Measurements from ENCODE around the gene SLC12A6.

The SLC12A6 gene

GRCh38 chr15:34329006-34329405 is 8.6 kb downstream of the SLC12A6 start:
- no peaks in the 10 kb centered on the region for H3K27me3 Mint-ChIP-seq (ENCODE audit: low read depth)
- H3K4me3 Mint-ChIP-seq: no peak overlapping the region
- H3K36me3 Mint-ChIP-seq (ENCODE audit: low read depth): no peaks in the 10 kb centered on the region
- TF ChIP-seq, protein P1, sequence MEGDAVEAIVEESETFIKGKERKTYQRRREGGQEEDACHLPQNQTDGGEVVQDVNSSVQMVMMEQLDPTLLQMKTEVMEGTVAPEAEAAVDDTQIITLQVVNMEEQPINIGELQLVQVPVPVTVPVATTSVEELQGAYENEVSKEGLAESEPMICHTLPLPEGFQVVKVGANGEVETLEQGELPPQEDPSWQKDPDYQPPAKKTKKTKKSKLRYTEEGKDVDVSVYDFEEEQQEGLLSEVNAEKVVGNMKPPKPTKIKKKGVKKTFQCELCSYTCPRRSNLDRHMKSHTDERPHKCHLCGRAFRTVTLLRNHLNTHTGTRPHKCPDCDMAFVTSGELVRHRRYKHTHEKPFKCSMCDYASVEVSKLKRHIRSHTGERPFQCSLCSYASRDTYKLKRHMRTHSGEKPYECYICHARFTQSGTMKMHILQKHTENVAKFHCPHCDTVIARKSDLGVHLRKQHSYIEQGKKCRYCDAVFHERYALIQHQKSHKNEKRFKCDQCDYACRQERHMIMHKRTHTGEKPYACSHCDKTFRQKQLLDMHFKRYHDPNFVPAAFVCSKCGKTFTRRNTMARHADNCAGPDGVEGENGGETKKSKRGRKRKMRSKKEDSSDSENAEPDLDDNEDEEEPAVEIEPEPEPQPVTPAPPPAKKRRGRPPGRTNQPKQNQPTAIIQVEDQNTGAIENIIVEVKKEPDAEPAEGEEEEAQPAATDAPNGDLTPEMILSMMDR (IDR thresholded peaks at IDR 0.05; ENCODE audit: unreplicated experiment in 3 of 3): no peak
- no peaks in the 10 kb centered on the region for H3K9me3 Mint-ChIP-seq
- H3K27ac Mint-ChIP-seq: no peak overlapping the region
- H3K4me1 Mint-ChIP-seq: peaks cover 1% of the 10 kb centered on the region

GRCh38 chr15:34327906-34328305 is 9.7 kb downstream of the SLC12A6 start:
- peaks cover 1% of the 10 kb centered on the region for H3K9me3 Mint-ChIP-seq
- no peaks in the 10 kb centered on the region for H3K4me1 Mint-ChIP-seq
- H3K27ac Mint-ChIP-seq: no peak overlapping the region

GRCh38 chr15:34325368-34325767 is 12.2 kb downstream of the SLC12A6 start:
- no peaks in the 10 kb centered on the region for H3K27me3 Mint-ChIP-seq (ENCODE audit: low read depth)
- peaks cover 2% of the 10 kb centered on the region for H3K9me3 Mint-ChIP-seq
- no peaks in the 10 kb centered on the region for H3K36me3 Mint-ChIP-seq (ENCODE audit: low read depth)
- H3K27ac Mint-ChIP-seq: no peak overlapping the region
- no peak overlapping the region for H3K4me3 Mint-ChIP-seq
- TF ChIP-seq, protein P1 (IDR thresholded peaks at IDR 0.05; ENCODE audit: unreplicated experiment in 3 of 3): no peak
- H3K4me1 Mint-ChIP-seq: no peaks in the 10 kb centered on the region

More at GRCh38 chr15:34327906-34328305, 9.7 kb downstream of the SLC12A6 start:
- H3K4me3 Mint-ChIP-seq: no peak overlapping the region
- TF ChIP-seq, protein P1 (IDR thresholded peaks at IDR 0.05; ENCODE audit: unreplicated experiment in 3 of 3): no peak
- no peaks in the 10 kb centered on the region for H3K27me3 Mint-ChIP-seq (ENCODE audit: low read depth)
- no peaks in the 10 kb centered on the region for H3K36me3 Mint-ChIP-seq (ENCODE audit: low read depth)

GRCh38 chr15:34324933-34325332 is 12.6 kb downstream of the SLC12A6 start:
- H3K4me1 Mint-ChIP-seq: no peaks in the 10 kb centered on the region
- H3K27me3 Mint-ChIP-seq (ENCODE audit: low read depth): no peaks in the 10 kb centered on the region
- H3K4me3 Mint-ChIP-seq: no peak overlapping the region
- H3K9me3 Mint-ChIP-seq: peaks cover 2% of the 10 kb centered on the region
- TF ChIP-seq, protein P1 (IDR thresholded peaks at IDR 0.05; ENCODE audit: unreplicated experiment in 3 of 3): no peak
- no peak overlapping the region for H3K27ac Mint-ChIP-seq
- H3K36me3 Mint-ChIP-seq (ENCODE audit: low read depth): no peaks in the 10 kb centered on the region

DNA sequence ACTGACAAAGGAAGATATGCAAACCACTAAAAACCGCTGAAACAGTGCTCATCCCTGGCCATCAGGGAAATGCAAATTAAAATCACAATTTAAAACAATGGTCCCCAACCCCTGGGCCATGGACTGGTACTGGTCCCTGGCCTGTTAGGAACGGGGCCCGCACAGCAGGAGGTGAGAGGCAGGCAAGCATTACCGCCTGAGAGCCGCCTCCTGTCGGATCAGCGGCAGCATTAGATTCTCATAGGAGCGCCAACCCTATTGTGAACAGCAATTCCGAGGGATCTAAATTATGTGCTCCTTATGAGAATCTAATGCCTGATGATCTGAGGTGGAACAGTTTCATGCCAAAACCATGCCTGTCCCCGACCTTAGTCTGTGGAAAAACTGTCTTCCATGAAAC is 14.4 kb downstream of the SLC12A6 start:
- TF ChIP-seq, protein P1 (IDR thresholded peaks at IDR 0.05; ENCODE audit: unreplicated experiment in 3 of 3): no peak
- Mint-ChIP-seq H3K4me1 (peaks cover 7% of the 10 kb centered on the region), H3K27me3 (ENCODE audit: low read depth) (no peaks in the 10 kb centered on the region), H3K36me3 (ENCODE audit: low read depth) (no peaks in the 10 kb centered on the region), H3K9me3 (peaks cover 2% of the 10 kb centered on the region), H3K27ac (no peak overlapping the region), H3K4me3 (no peak overlapping the region)

- Mint-ChIP-seq H3K4me3 (peak overlapping the region; percentile 81 to 87 (median 85)), H3K27ac (peak overlapping the region; percentile 61 to 90 (median 89)), H3K4me1 (peaks cover 11% of the 10 kb centered on the region), H3K9me3 (peaks cover 2% of the 10 kb centered on the region), H3K27me3 (ENCODE audit: low read depth) (no peaks in the 10 kb centered on the region), H3K36me3 (ENCODE audit: low read depth) (no peaks in the 10 kb centered on the region)
- TF ChIP-seq, protein P1 (IDR thresholded peaks at IDR 0.05; ENCODE audit: unreplicated experiment in 3 of 3): no peak
Observed at GRCh38 chr15:34318277-34319079, 19.1 kb downstream of the SLC12A6 start.
